ENCODE measurements around the gene PTPRH.
A peak's percentile ranks its signal among the peaks of the same experiment; 100 is the strongest.
"Not testable (repeated sequence)": the region's sequence is repeated elsewhere in the genome, so short reads cannot be mapped to it uniquely, and the experiment has no call there.

PTPRH gene

GRCh38 chr19:55224038-55224665, 14.9 kb upstream of the PTPRH start:
- DNase-seq, result no peak

DNA sequence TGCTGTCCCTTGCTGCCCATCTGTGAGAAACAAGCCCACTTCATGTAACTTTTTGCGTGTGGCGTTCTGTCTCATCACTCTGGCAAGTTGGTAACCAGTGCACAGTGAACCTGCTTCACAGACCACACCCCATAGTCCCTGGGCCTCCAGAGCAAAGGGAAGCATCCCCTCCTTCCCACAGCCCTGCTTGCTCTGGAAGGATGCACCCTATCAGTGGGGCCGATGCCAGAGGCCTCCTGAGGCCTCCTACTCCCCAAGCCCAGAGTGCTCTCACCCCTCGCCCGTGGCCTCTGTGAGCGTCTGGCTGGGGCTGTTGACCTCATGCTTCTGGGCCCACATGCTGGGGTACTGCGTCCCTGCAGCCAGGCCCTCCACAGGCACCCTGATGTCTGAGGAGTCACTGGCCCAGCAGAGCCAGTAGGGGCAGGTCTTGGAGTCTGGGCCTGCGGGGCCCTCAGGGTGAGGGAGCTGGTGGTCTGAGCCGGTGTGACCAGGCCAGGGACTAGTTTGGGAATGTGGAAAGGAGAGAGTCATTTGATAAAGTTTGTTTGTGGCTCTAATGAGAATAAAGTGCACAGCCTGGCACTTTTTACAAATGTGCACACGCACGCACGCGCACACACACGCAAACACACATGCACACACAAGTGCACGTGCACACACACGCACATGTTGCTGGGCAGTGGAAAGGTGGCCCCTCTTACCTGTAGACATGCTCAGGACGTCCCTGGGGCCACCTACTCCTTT, 14.2 kb upstream of the PTPRH start:
- DNase-seq, result no peak

- no peak for DNase-seq
These were observed 11.2 kb upstream of the PTPRH start for GRCh38 chr19:55220525-55220924.

GRCh38 chr19:55216461-55217198, 7.3 kb upstream of the PTPRH start:
- DNase-seq, result peak; percentile 100

- no peak for DNase-seq
These were observed 4.2 kb upstream of the PTPRH start for GRCh38 chr19:55213547-55213946.

GRCh38 chr19:55212447-55212846, 3.1 kb upstream of the PTPRH start:
- no peak for DNase-seq

GRCh38 chr19:55209693-55210472, 582 bp upstream of the PTPRH start:
- DNase-seq, result peak; percentile 98

DNA sequence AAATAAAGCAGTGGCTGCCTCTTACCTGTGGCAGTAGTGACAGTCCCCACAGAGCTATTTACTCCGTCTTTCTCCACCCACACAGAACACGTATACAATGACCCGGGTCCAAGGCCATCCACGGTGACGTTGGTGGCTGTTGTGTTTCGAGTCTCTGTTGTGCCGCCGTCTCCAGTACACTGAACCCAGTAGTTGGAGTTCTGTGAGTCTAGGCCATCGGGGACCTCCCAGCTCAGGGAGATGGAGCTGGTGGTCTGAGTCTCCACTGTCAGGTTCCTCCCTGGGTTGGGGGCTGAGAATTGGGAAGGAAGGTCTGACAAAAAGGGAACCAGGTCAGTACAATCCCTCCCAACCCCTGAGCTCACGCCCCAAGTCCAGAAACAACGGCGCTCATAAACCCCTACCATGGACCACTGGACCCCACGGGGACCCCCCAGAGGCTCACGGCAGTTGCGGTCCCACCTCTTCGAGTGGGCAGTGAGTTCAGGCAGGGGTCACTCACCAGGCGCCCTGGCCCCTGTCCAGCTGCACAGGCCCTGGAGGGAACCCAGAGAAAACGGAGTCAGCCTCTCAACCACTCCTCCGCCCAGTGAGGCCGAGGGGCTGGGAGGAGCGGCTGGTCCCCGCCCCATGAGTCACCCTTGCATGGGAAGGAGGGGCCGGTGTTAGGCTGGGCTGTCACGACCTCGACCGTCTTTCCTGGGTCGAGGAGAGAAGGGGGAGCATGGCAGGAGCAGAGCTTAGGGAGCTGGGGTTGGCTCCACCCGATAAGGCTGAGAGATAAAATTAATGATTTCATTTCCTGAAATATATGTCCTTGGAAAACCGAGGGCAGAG, 2.4 kb downstream of the PTPRH start:
- DNase-seq, result peak; percentile 89

- DNase-seq, result not testable (repeated sequence)
These were observed 7.1 kb downstream of the PTPRH start for GRCh38 chr19:55202199-55202598.

GRCh38 chr19:55199620-55200204, 9.6 kb downstream of the PTPRH start:
- no peak for DNase-seq

- no peak for DNase-seq
These were observed 10.7 kb downstream of the PTPRH start for GRCh38 chr19:55198651-55199050.

- no peak for DNase-seq
These were observed 11.8 kb downstream of the PTPRH start for GRCh38 chr19:55197528-55197927.

DNA sequence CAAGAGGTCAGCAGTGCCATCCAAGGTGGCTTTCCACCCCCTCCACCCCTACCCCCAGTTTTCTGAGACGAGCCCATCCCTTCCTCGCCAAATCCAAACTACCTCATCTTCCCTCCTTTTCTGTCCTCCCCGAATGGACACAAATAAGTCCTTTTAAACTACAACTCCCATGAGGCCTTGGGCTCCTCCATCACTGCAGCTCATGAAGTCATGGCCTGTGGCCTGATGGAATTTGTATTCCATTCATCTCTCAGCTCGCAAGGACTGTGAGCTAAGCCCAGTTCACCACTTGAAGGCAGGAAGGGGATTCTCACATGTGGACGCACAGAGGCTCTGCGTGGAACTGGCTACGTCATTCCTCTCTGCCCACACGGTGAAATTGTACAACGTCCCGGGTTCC, 12.5 kb downstream of the PTPRH start:
- no peak for DNase-seq

DNA sequence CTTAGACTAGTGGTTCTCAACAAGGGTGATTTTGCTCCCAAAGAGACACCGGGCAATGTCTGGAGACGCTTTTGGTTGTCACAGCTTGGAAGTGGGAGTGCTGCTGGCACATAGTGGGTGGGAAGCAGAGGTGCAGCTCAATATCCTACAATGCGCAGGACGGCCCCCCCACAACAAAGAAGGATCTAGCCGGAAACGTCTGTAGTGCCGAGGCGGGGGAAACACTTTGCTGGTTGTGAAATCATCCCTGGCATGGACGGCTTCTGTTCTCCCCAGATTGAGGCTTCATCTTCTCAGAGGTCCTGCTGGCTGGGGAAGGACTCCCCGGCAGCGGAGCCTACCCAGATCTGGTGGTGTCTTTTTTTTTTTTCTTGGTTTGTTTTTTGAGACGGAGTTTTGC, 15.8 kb downstream of the PTPRH start:
- no peak for DNase-seq

DNA sequence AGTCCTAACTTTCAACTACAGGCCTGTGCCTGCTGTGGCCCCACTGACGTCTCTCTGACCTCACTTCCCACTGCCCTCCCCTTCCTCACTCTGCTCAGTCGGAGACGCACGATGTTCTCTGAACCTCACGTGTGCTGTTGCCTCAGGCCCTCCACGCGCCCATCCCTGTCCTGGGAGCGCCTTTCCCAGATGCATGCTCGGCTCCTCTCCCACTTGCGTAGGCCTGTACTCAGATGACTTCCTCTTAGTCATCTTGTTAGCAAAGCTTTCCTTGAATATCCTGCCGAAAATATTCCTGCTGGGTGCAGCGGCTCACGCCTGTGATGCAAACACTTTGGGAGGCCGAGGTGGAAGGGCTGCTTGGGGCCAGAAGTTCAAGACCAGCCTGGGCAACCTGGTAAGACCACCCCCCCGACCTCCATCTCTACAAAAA, 19.9 kb downstream of the PTPRH start:
- peak; percentile 98 for DNase-seq

DNA sequence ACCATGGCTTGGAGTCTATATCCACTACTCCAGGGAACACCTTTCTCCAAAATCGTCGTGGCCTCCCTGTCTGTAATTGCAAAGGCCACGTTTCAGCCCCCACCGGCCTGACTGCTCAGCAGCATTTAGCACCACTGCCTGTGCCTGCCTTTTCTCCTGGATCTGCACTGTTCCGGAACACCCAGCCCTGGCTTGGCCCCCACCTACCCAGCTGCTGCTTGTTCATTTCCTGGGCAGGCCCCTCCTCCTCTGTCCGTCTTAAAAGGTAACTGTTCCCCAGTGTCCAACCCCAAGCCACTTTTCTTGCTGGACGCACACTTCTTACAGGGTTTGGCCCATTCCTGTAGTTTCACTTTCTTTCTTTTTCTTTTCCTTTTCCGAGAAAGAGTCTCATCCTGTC, 20.7 kb downstream of the PTPRH start:
- DNase-seq, result no peak

DNA sequence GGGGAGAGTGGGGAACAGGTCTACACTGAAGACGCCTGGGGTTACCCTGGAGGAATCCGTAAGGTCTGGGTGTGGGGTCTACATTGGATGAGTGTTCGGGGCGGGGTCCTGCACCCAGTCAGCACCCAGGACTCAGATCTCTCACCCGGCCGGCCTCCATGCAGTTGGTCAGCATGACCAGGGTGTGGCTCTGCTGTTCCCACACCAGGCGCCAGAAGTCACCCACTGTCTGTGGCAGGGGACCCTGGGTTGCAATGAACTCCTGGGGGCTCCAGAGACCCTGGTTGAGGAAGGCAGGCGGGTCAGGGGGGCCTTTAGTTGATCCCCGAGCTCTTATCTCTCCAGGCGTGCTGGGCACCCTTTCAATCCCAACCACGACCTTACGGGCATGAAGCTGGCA, 23.2 kb downstream of the PTPRH start:
- no peak for DNase-seq

DNA sequence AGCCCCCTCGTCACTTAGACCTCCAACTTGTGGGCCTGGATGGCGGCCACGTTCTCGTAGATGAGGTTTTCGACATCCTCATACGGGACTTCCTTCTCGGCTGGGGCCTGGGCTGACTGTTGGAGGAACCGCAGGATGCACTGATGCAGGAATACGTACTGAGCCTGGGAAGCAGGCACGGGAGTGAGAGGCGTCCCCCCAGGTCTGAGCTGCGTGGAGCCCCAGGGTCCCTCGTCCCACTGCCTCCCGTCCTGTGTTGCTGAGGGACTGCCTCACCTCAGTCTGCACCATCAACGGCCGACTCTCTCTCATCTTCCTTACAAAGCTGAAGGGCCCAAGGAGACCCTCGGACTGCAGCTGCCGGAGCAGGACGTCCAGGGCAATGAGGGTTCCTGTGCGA, 27.6 kb downstream of the PTPRH start:
- DNase-seq, result no peak

DNA sequence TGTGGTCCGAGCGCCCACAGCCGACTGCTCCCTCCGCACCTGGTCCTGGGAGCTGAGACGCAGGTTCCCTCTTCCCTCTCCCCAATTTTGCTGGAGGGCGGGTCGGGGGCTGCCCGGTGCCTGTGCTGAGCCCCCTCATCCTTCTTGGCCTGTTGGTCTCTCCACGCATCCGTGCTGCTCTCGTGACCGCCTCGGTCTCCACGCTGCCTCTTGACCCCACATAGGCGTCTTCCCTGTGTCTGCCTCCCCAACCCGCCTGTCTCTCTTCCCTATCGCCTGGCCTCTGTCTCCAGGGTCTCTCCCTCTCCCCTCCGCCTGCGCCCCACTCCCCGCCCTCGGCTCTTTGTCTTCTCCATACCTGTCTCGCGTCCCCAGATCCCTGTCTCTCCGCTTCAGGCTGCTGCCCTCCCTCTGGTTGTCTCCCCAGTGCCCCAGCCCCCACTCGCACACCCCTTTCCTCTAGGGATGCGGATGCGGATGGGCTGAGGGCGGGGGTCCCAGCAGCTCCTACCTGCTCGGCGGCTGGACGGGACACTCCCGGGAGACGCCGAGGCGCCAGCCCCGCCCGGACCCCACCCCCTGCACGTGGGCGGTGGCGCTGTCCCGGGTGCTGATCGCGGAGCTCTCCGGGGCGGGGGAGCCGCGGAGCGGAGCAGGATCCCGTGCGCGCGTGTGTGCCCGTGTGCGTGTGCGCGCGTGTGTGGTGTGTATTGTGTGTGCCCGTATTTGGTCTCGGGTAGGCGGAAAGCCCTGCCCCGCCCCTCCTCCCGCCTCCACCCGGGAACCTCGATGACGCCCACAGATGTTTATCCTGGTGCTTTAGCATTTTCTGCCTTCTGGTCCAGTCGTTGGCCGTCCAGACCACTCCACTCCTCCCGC, 29.5 kb downstream of the PTPRH start, which contains the start of gene SYT5:
Gene SYT5 (minus strand): TSS at position 684 of the 879 bp plus-strand sequence. CDS start 1,248 bp downstream, outside the sequence.
- DNase-seq, result no peak

GRCh38 chr19:55178781-55179599, 30.3 kb downstream of the PTPRH start:
- DNase-seq, result peak; percentile 50

All from HCEC 1CT (cell line).